Activated CD8-positive, alpha-beta T cell treated with anti-CD3 and anti-CD28 coated beads, Interleukin-2, amount 10 ng/mL, durations not matched to agents 7 days and 5 days (primary cell): ENCODE measurements around the gene NPY1R. TPM values are rescaled to one million over a fixed set of nuclear protein-coding genes. Genes with fewer than 3 reads are reported as not detected.

Experiments used
- total RNA-seq, 2 experiments: library from RNA; stranded (reverse); gene quantifications; one replicate each; pipeline ENCODE4 v1.2.3, GENCODE V29; 2021

Gene NPY1R
- total RNA-seq, 2 experiments from 2014 or later: not detected

Other genes starting within 250 kb of the NPY1R start
- 10 to 100 TPM; 14.9 to 18.2 TPM for gene NAF1, start 165.7 kb downstream of the NPY1R start, total RNA-seq
- not detected for gene NPY5R, start 11.3 kb upstream of the NPY1R start, total RNA-seq
- not detected for gene TKTL2, start 141.2 kb upstream of the NPY1R start, total RNA-seq
- gene TMA16, start 162.1 kb upstream of the NPY1R start, total RNA-seq: 10 to 100 TPM; 34.1 TPM